Stimulated activated CD8-positive, alpha-beta memory T cell treated with anti-CD3 and anti-CD28 coated beads, Interleukin-7, amount 100 ng/mL, for 1 hour (primary cell): ENCODE results near the gene MFSD11.
"Not testable (repeated sequence)": the region's sequence is repeated elsewhere in the genome, so short reads cannot be mapped to it uniquely, and the experiment has no call there.

Source experiments
- DNase-seq, 2 donors: peaks; one replicate each; pipeline ENCODE4 v3.0.0-alpha.2; 2020; ENCODE audit warnings: low read depth in 2 of 2

MFSD11 gene

GRCh38 chr17:76797241-76797840 lies 59.4 kb downstream of the MFSD11 start:
- no peak for DNase-seq

GRCh38 chr17:76801706-76802105 lies 63.8 kb downstream of the MFSD11 start:
- DNase-seq, result no peak

GRCh38 chr17:76805319-76805718 lies 67.4 kb downstream of the MFSD11 start:
- DNase-seq, result no peak

GRCh38 chr17:76806151-76806550 lies 68.2 kb downstream of the MFSD11 start:
- DNase-seq, result not testable (repeated sequence)

- DNase-seq, result not testable (repeated sequence)
These were observed 68.8 kb downstream of the MFSD11 start for GRCh38 chr17:76806767-76807166.

- DNase-seq, result no peak
These were observed 70.4 kb downstream of the MFSD11 start for GRCh38 chr17:76808326-76808725.

- no peak for DNase-seq
These were observed 73.0 kb downstream of the MFSD11 start for GRCh38 chr17:76810956-76811355.

- no peak for DNase-seq
These were observed 73.9 kb downstream of the MFSD11 start for GRCh38 chr17:76811834-76812233.

GRCh38 chr17:76812263-76812662 lies 74.3 kb downstream of the MFSD11 start:
- no peak for DNase-seq

- DNase-seq, result no peak
These were observed 75.0 kb downstream of the MFSD11 start for GRCh38 chr17:76812968-76813367.

GRCh38 chr17:76815907-76816589 lies 78.1 kb downstream of the MFSD11 start:
- DNase-seq, result not testable (repeated sequence)

GRCh38 chr17:76816590-76817135 lies 78.7 kb downstream of the MFSD11 start:
- DNase-seq, result peak; percentile 22 to 29

GRCh38 chr17:76820039-76820438 lies 82.1 kb downstream of the MFSD11 start:
- DNase-seq, result no peak

- no peak for DNase-seq
These were observed 82.6 kb downstream of the MFSD11 start for GRCh38 chr17:76820561-76820960.

- DNase-seq, result no peak
These were observed 84.4 kb downstream of the MFSD11 start for GRCh38 chr17:76822184-76822778.

GRCh38 chr17:76824093-76824492 lies 86.2 kb downstream of the MFSD11 start:
- DNase-seq, result no peak

GRCh38 chr17:76826330-76827068 lies 88.6 kb downstream of the MFSD11 start:
- DNase-seq, result no peak

GRCh38 chr17:76827736-76828135 lies 89.8 kb downstream of the MFSD11 start:
- no peak for DNase-seq
